Measurements from ENCODE around the gene ZNF384.

DNA sequence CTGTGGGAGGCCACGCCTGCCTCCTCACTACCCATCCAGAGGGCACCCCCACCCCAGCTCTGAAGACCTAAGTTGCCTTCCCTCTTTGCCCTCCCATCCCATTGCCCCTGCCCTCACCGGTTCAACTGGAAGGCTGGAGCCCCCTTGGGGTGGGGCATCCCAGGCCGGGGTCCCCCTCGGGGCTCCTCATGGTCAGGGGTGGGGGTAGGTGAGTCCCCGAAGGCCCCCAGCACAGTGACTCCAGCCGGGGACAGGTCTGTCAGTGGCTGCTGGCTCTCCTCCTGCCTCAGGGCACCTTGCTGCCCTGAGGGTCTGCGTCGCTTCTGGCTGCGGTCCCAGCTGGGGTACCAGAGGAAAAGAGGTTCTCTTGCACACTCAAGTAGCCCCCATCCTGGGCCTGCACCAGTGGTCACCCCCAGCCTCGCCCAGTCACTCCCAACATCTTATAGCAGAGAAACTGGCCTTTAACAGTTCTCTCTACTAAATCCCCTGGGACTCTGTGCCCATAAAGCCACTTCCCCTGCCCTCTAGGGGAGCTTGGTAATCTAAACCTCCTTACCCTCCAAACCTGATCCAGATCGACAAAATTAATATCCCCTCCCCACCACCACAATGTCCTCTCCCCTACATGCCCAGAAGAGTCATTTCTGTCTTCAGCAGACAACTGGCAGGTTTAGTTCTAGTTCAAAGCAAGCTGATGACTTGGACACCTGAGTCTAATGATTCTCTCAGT lies 6.3 kb upstream of the ZNF384 start:
- no peak for TF ChIP-seq NR2C2 (IDR thresholded peaks at IDR 0.05; ENCODE audit: borderline replicate concordance, control insufficient read depth, insufficient read length, low read depth)
- TF ChIP-seq, protein P1, sequence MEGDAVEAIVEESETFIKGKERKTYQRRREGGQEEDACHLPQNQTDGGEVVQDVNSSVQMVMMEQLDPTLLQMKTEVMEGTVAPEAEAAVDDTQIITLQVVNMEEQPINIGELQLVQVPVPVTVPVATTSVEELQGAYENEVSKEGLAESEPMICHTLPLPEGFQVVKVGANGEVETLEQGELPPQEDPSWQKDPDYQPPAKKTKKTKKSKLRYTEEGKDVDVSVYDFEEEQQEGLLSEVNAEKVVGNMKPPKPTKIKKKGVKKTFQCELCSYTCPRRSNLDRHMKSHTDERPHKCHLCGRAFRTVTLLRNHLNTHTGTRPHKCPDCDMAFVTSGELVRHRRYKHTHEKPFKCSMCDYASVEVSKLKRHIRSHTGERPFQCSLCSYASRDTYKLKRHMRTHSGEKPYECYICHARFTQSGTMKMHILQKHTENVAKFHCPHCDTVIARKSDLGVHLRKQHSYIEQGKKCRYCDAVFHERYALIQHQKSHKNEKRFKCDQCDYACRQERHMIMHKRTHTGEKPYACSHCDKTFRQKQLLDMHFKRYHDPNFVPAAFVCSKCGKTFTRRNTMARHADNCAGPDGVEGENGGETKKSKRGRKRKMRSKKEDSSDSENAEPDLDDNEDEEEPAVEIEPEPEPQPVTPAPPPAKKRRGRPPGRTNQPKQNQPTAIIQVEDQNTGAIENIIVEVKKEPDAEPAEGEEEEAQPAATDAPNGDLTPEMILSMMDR (IDR thresholded peaks at IDR 0.05 in 2 of 3, conservative IDR thresholded peaks at IDR 0.05 in 1 of 3; ENCODE audit: control insufficient read depth in 2 of 3, extremely low read depth in 1 of 3, insufficient read depth in 1 of 3, low read depth in 3 of 3, low read length in 3 of 3), result no peak
